Brain microvascular endothelial cell (primary cell): ENCODE data around the gene SLC24A3.

Experiments used
- DNase-seq: peaks from one replicate; pipeline ENCODE4 v3.0.0-alpha.2; 2020
- H3K27ac ChIP-seq: fragments of 250-450 bp; sonication (Bioruptor Pico); 2 replicates; pipeline ENCODE4 v1.5.1; 2020; ENCODE audit warnings: mild to moderate bottlenecking, moderate library complexity
- H3K27me3 ChIP-seq: fragments of 250-450 bp; sonication (Bioruptor Pico); replicated peaks from 2 replicates; pipeline ENCODE4 v1.5.1; 2020; ENCODE audit warnings: mild to moderate bottlenecking
- H3K36me3 ChIP-seq: fragments of 250-450 bp; sonication (Bioruptor Pico); replicated peaks from 2 replicates; pipeline ENCODE4 v1.5.1; 2020; ENCODE audit warnings: mild to moderate bottlenecking
- H3K4me3 ChIP-seq: 2 replicates; pipeline ENCODE4 v1.5.1; 2011; ENCODE audit warnings: low read depth, mild to moderate bottlenecking, control low read depth, low read length, moderate library complexity
- CTCF ChIP-seq: IDR thresholded peaks from 2 replicates; pipeline ENCODE4 v1.5.1; 2011; ENCODE audit warnings: low read depth, mild to moderate bottlenecking, moderate library complexity, low read length, control low read depth, inconsistent platforms; ENCODE audit errors: missing control alignments
- in situ Hi-C: cut with HindIII; loops from 2 replicates; pipeline ENCODE4 v1.10.0; 2017; ENCODE audit warnings: low sequenced_read_pairs, low pct_ligation_motif_present

The SLC24A3 gene

GRCh38 chr20:19435821-19436220 lies 223.4 kb downstream of the SLC24A3 start:
- Histone ChIP-seq H3K36me3 (no peaks in the 10 kb centered on the region), H3K27me3 (no peaks in the 10 kb centered on the region), H3K4me3 (no peak overlapping the region), H3K27ac (no peak overlapping the region)
- no peak for TF ChIP-seq CTCF
- DNase-seq = no peak
- in situ Hi-C loops = no loop called here

- DNase-seq = no peak
- in situ Hi-C loops = no loop called here
- H3K27me3 ChIP-seq = no peaks in the 10 kb centered on the region
- no peaks in the 10 kb centered on the region for H3K36me3 ChIP-seq
- H3K4me3 ChIP-seq = no peak overlapping the region
- TF ChIP-seq CTCF = no peak
- no peak overlapping the region for H3K27ac ChIP-seq
These were observed 226.0 kb downstream of the SLC24A3 start for GRCh38 chr20:19438488-19438887.

GRCh38 chr20:19440660-19441527 lies 228.5 kb downstream of the SLC24A3 start:
- in situ Hi-C loops = no loop called here
- H3K4me3 ChIP-seq = no peak overlapping the region
- H3K27ac ChIP-seq = no peak overlapping the region
- H3K36me3 ChIP-seq = no peaks in the 10 kb centered on the region
- no peak for DNase-seq
- no peak for TF ChIP-seq CTCF
- no peaks in the 10 kb centered on the region for H3K27me3 ChIP-seq

- no peak for TF ChIP-seq CTCF
- Histone ChIP-seq H3K27ac (no peak overlapping the region), H3K36me3 (no peaks in the 10 kb centered on the region), H3K27me3 (no peaks in the 10 kb centered on the region), H3K4me3 (no peak overlapping the region)
- no peak for DNase-seq
- in situ Hi-C loops = no loop called here
These were observed 233.8 kb downstream of the SLC24A3 start for GRCh38 chr20:19446246-19446645.

- in situ Hi-C loops = no loop called here
- Histone ChIP-seq H3K4me3 (no peak overlapping the region), H3K27me3 (no peaks in the 10 kb centered on the region), H3K36me3 (no peaks in the 10 kb centered on the region), H3K27ac (no peak overlapping the region)
- DNase-seq = no peak
- TF ChIP-seq CTCF = no peak
These were observed 236.2 kb downstream of the SLC24A3 start for GRCh38 chr20:19448632-19449031.

GRCh38 chr20:19449051-19449450 lies 236.6 kb downstream of the SLC24A3 start:
- Histone ChIP-seq H3K36me3 (no peaks in the 10 kb centered on the region), H3K4me3 (no peak overlapping the region), H3K27ac (no peak overlapping the region), H3K27me3 (no peaks in the 10 kb centered on the region)
- no peak for TF ChIP-seq CTCF
- in situ Hi-C loops = no loop called here
- DNase-seq = no peak
